GM19193 (cell line): ENCODE measurements around the gene ORC1.

ENCODE experiments used
- POLR2A ChIP-seq: IDR thresholded peaks from 4 replicates; pipeline ENCODE4 v1.6.1; 2011; ENCODE audit not compliant: insufficient read depth, insufficient read length; ENCODE audit errors: extremely low read depth

The ORC1 gene

GRCh38 chr1:52413410-52413989, 9.3 kb upstream of the ORC1 start:
- TF ChIP-seq POLR2A, result no peak

- no peak for TF ChIP-seq POLR2A
Observed at GRCh38 chr1:52404975-52405338, 734 bp upstream of the ORC1 start.

GRCh38 chr1:52403566-52404115, 582 bp downstream of the ORC1 start:
- no peak for TF ChIP-seq POLR2A

GRCh38 chr1:52402860-52403240, 1.4 kb downstream of the ORC1 start:
- no peak for TF ChIP-seq POLR2A

GRCh38 chr1:52400131-52400530, 4.1 kb downstream of the ORC1 start:
- no peak for TF ChIP-seq POLR2A

GRCh38 chr1:52399629-52400028, 4.6 kb downstream of the ORC1 start:
- TF ChIP-seq POLR2A, result no peak

GRCh38 chr1:52393174-52393573, 11.0 kb downstream of the ORC1 start:
- TF ChIP-seq POLR2A, result no peak

GRCh38 chr1:52386458-52386857, 17.8 kb downstream of the ORC1 start:
- TF ChIP-seq POLR2A, result no peak

GRCh38 chr1:52385376-52385775, 18.8 kb downstream of the ORC1 start:
- TF ChIP-seq POLR2A, result no peak

GRCh38 chr1:52368383-52369172, 35.6 kb downstream of the ORC1 start:
- TF ChIP-seq POLR2A, result no peak

- no peak for TF ChIP-seq POLR2A
Observed at GRCh38 chr1:52367272-52367671, 37.0 kb downstream of the ORC1 start.

- TF ChIP-seq POLR2A, result no peak
Observed at GRCh38 chr1:52366517-52366827, 37.8 kb downstream of the ORC1 start.

GRCh38 chr1:52365746-52366516, 38.3 kb downstream of the ORC1 start, which contains the start of gene CC2D1B:
Gene CC2D1B, minus strand, starts transcription at chr1:52366205. Its CDS starts 1,585 bp downstream, at chr1:52364620.
- peak; percentile 98 for TF ChIP-seq POLR2A

GRCh38 chr1:52365071-52365745, 39.0 kb downstream of the ORC1 start:
- no peak for TF ChIP-seq POLR2A
